SU-DHL-6 (cell line): ENCODE results near the gene HNRNPA1L2.

ENCODE experiments used
- H2AFZ ChIP-seq: fragments of 200-600 bp; sonication (generic); 2 replicates; pipeline ENCODE4 v1.6.1; 2014; ENCODE audit warnings: low read depth, mild to moderate bottlenecking, moderate library complexity, mixed read lengths, antibody characterized with exemption, low read length; ENCODE audit not compliant: severe bottlenecking
- H3F3A ChIP-seq: fragments of 200-600 bp; shearing (Covaris generic); 2 replicates; pipeline ENCODE4 v1.6.0; 2016; ENCODE audit warnings: antibody characterized with exemption, mild to moderate bottlenecking; ENCODE audit not compliant: insufficient read depth
- H3K27ac ChIP-seq: fragments of 200-600 bp; sonication (generic); 2 replicates; pipeline ENCODE4 v1.5.1; 2016; ENCODE audit warnings: low read depth, mild to moderate bottlenecking, low read length, moderate library complexity, mixed read lengths
- H3K27me3 ChIP-seq: fragments of 200-600 bp; sonication (generic), shearing (Covaris generic); 2 replicates; pipeline ENCODE4 v1.6.0; 2014; ENCODE audit warnings: mild to moderate bottlenecking, low read length
- H3K36me3 ChIP-seq: fragments of 200-600 bp; sonication (generic); 2 replicates; pipeline ENCODE4 v1.6.1; 2014; ENCODE audit warnings: mild to moderate bottlenecking, low read length, mixed read lengths
- H3K4me2 ChIP-seq: fragments of 300-600, 200-600 bp; shearing (Covaris generic), sonication (generic); 2 replicates; pipeline ENCODE4 v1.6.0; 2014; ENCODE audit warnings: low read length, low read depth, mild to moderate bottlenecking; ENCODE audit not compliant: poor library complexity, severe bottlenecking
- H3K4me3 ChIP-seq: fragments of 200-600 bp; sonication (generic); 2 replicates; pipeline ENCODE4 v1.5.1; 2014; ENCODE audit warnings: antibody characterized with exemption, low read length, mild to moderate bottlenecking, mixed read lengths; ENCODE audit not compliant: insufficient read depth, poor library complexity, severe bottlenecking
- H3K79me2 ChIP-seq: fragments of 200-600 bp; sonication (generic); 2 replicates; pipeline ENCODE4 v1.6.1; 2014; ENCODE audit warnings: mild to moderate bottlenecking, low read length, moderate library complexity; ENCODE audit not compliant: insufficient read depth
- H3K9ac ChIP-seq: fragments of 200-600 bp; sonication (generic); 2 replicates; pipeline ENCODE4 v1.7.0; 2014; ENCODE audit warnings: mild to moderate bottlenecking, low read length
- H3K9me2 ChIP-seq: fragments of 200-600 bp; sonication (generic); replicated peaks from 2 replicates; pipeline ENCODE4 v1.6.1; 2014; ENCODE audit warnings: low read length; ENCODE audit not compliant: insufficient read depth
- H3K9me3 ChIP-seq: fragments of 200-600 bp; sonication (generic); 2 replicates; pipeline ENCODE4 v1.6.1; 2014; ENCODE audit warnings: low read length, mixed read lengths; ENCODE audit not compliant: insufficient read depth
- H4K20me1 ChIP-seq: fragments of 200-600 bp; sonication (generic); 2 replicates; pipeline ENCODE4 v1.6.1; 2014; ENCODE audit warnings: low read depth, mild to moderate bottlenecking, antibody characterized with exemption, low read length, moderate library complexity, mixed read lengths
- CTCF ChIP-seq: fragments of 200-600 bp; sonication (generic); IDR thresholded peaks from one replicate; pipeline ENCODE4 v1.5.1; 2017; ENCODE audit warnings: antibody characterized with exemption, mild to moderate bottlenecking, low read length, moderate library complexity; ENCODE audit not compliant: insufficient read depth, poor library complexity, severe bottlenecking
- EZH2phosphoT487 ChIP-seq: fragments of 200-600 bp; sonication (generic), shearing (Covaris generic); conservative IDR thresholded peaks from 2 replicates; pipeline ENCODE4 v1.6.1; 2018; ENCODE audit warnings: mild to moderate bottlenecking, antibody characterized with exemption, low read length, moderate library complexity, mixed read lengths

The HNRNPA1L2 gene

DNA sequence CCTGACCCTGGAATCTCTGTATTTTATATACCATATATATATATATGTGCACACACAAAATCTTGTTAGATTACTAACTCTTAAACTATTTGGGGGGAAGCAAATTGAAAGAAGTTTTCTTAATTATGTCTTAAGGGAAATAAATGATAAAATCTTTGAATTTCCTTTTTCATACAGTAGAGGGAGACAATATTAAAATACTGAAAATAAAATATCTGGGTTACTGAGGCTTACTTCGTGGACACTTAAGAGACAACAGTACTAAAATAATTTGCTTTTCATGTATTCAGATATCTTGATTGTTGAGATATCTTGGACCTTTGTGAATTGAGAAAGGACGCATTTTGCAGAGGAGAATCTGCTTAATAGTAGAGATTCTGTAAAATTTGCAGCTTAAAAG, 27.4 kb downstream of the HNRNPA1L2 start:
- TF ChIP-seq EZH2phosphoT487 (no peak), CTCF (no peak)
- no peak overlapping the region for H3K27ac ChIP-seq
- H3F3A ChIP-seq = no peaks in the 10 kb centered on the region
- H3K4me3 ChIP-seq = no peak overlapping the region
- no peaks in the 10 kb centered on the region for H3K9me3 ChIP-seq
- no peak overlapping the region for H2AFZ ChIP-seq
- H3K36me3 ChIP-seq = peaks cover 30% of the 10 kb centered on the region
- no peak overlapping the region for H3K4me2 ChIP-seq
- H3K9me2 ChIP-seq = no peaks in the 10 kb centered on the region
- H4K20me1 ChIP-seq = 0 out of 2 replicates have a peak, but pooled peaks cover 2% of the 10 kb centered on the region
- H3K27me3 ChIP-seq = no peaks in the 10 kb centered on the region
- H3K79me2 ChIP-seq = 0 out of 2 replicates have a peak, but pooled peaks cover 4% of the 10 kb centered on the region
- H3K9ac ChIP-seq = no peak overlapping the region

- Histone ChIP-seq H3K36me3 (peaks cover 27% of the 10 kb centered on the region), H3K9me3 (no peaks in the 10 kb centered on the region), H4K20me1 (0 out of 2 replicates have a peak, but pooled peaks cover 2% of the 10 kb centered on the region)
Measured at GRCh38 chr13:52670726-52671125, 28.5 kb downstream of the HNRNPA1L2 start.

GRCh38 chr13:52673465-52673864, 31.2 kb downstream of the HNRNPA1L2 start:
- no peaks in the 10 kb centered on the region for H3K9me2 ChIP-seq
- H3K4me2 ChIP-seq = no peak overlapping the region
- no peak overlapping the region for H2AFZ ChIP-seq
- 0 out of 2 replicates have a peak, but pooled peaks cover 7% of the 10 kb centered on the region for H3K79me2 ChIP-seq
- H3K4me3 ChIP-seq = no peak overlapping the region
- H4K20me1 ChIP-seq = 0 out of 2 replicates have a peak, but pooled peaks cover 2% of the 10 kb centered on the region
- H3K9me3 ChIP-seq = no peaks in the 10 kb centered on the region
- H3K27ac ChIP-seq = no peak overlapping the region
- no peaks in the 10 kb centered on the region for H3K27me3 ChIP-seq
- H3K9ac ChIP-seq = no peak overlapping the region
- TF ChIP-seq CTCF (no peak), EZH2phosphoT487 (no peak)
- 0 out of 2 replicates have a peak, but pooled peaks cover 3% of the 10 kb centered on the region for H3F3A ChIP-seq
- H3K36me3 ChIP-seq = peaks cover 23% of the 10 kb centered on the region

More at GRCh38 chr13:52670726-52671125, 28.5 kb downstream of the HNRNPA1L2 start:
- H3K4me2 ChIP-seq = no peak overlapping the region
- H3K27me3 ChIP-seq = no peaks in the 10 kb centered on the region
- H2AFZ ChIP-seq = no peak overlapping the region
- H3K9me2 ChIP-seq = no peaks in the 10 kb centered on the region
- no peak overlapping the region for H3K9ac ChIP-seq
- 0 out of 2 replicates have a peak, but pooled peaks cover 7% of the 10 kb centered on the region for H3K79me2 ChIP-seq
- no peaks in the 10 kb centered on the region for H3F3A ChIP-seq
- H3K27ac ChIP-seq = no peak overlapping the region
- no peak overlapping the region for H3K4me3 ChIP-seq
- TF ChIP-seq CTCF (no peak), EZH2phosphoT487 (no peak)
